Measurements from ENCODE around the gene CTNND2.

- TF ChIP-seq CTCF (IDR thresholded peaks at IDR 0.05 in 4 of 5, conservative IDR thresholded peaks at IDR 0.05 in 1 of 5) (no peak), POLR2A (IDR thresholded peaks at IDR 0.05) (no peak)
These were observed 969.4 kb downstream of the CTNND2 start for GRCh38 chr5:10934783-10935355.
